HTERT RPE-1 (cell line): ENCODE measurements around the gene MUC5AC.

ENCODE experiments used
- in situ Hi-C: fragments of 300-500 bp; cut with MboI; formaldehyde crosslinking; loops from 4 replicates; pipeline ENCODE4 v1.14.3; 2020; ENCODE audit warnings: low sequenced_read_pairs

Gene MUC5AC

DNA sequence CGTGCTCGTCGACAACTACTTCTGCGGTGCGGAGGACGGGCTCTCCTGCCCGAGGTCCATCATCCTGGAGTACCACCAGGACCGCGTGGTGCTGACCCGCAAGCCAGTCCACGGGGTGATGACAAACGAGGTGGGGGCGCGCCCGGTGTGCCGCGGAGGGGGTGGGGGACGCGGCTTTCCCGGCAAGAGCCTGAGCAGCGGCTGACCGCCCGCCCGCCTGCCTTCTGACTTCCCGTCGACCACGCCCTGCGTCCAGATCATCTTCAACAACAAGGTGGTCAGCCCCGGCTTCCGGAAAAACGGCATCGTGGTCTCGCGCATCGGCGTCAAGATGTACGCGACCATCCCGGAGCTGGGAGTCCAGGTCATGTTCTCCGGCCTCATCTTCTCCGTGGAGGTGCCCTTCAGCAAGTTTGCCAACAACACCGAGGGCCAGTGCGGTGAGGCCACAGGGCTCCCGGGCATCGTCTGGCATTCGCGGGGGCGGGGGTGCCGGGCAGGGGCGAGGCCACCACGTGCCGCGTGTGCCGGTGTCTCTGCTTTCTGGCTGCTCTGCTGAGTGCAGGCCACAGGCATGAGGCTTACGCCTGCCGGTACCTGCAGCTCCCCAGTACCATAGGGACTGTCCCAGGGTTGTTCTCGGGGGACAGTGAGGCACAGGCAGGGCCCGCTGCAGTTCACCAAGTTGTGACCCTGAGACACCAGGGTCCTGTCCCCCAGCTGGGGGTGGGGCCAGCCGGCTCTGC is 36.7 kb downstream of the MUC5AC start:
- in situ Hi-C loops = no loop called here

GRCh38 chr11:1194977-1195681 is 37.4 kb downstream of the MUC5AC start:
- in situ Hi-C loops = no loop called here

GRCh38 chr11:1195682-1196515 is 38.1 kb downstream of the MUC5AC start:
- in situ Hi-C loops = no loop called here

DNA sequence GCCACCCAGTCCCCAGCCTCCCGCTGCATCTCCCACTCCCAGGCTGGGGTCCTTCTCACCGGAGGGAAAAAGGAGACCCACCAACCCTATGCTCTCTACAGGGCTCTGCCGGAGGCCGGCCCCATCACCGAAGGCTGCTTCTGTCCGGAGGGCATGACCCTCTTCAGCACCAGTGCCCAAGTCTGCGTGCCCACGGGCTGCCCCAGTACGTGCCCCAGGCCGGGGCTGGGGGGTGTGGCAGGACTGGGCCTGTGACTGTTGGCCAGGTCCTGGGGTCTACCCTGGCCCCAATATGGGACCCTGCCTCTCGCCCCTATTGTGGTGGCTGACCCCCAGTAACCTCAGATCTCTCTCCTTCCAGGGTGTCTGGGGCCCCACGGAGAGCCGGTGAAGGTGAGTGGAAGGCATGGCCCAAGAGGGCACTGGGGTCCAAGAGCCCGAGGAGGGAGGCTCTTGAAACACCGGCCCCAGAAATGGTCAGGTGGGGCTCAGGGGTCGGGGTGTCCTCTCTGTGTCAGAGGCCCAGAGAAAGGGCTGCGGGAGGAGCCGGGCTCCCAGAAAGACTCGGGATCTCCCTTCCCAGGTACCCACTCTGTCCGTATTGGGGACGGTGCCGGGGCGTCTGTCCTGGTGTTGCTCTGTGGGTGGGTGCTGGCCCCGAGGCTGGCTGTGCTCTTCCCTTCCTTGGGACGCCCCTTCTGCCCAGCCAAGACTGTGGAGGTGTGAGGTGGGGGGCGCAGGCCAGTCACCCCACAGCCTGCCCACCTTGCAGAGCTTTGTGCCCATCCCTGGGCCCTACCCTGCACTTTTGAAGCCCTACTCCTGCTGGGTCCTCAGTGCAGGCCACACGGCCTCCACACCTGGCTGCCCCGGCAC is 39.0 kb downstream of the MUC5AC start:
- in situ Hi-C loops = no loop called here

- in situ Hi-C loops = no loop called here
Measured at GRCh38 chr11:1197431-1197885, 39.7 kb downstream of the MUC5AC start.

DNA sequence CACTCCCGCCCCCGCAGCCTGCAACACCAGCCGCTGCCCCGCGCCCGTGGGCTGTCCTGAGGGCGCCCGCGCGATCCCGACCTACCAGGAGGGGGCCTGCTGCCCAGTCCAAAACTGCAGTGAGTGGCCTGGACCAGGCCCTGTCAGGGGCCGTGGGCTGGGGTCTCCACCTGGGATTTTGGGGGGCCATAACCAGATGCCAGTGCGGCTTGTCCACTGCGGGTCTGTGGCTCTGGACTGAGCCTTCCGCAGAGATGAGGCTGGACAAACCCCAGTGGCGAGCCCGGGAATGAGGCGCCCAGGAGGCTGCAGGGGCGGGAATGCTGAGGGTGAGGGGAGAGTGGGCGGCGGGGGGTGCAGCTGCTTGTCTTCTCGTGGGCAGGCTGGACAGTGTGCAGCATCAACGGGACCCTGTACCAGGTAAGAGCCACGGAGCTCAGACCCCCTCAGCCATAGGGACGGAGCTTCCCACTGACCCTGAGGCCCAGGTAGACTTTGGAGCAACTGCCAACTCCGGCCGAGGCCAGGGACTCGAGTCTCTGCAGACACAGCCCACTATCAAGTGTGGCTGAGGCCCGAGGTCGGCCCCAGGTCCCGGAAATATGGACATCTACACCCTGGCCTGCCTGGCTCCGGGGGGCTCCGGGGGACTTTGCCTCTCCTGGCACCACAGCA is 40.3 kb downstream of the MUC5AC start:
- in situ Hi-C loops = no loop called here

DNA sequence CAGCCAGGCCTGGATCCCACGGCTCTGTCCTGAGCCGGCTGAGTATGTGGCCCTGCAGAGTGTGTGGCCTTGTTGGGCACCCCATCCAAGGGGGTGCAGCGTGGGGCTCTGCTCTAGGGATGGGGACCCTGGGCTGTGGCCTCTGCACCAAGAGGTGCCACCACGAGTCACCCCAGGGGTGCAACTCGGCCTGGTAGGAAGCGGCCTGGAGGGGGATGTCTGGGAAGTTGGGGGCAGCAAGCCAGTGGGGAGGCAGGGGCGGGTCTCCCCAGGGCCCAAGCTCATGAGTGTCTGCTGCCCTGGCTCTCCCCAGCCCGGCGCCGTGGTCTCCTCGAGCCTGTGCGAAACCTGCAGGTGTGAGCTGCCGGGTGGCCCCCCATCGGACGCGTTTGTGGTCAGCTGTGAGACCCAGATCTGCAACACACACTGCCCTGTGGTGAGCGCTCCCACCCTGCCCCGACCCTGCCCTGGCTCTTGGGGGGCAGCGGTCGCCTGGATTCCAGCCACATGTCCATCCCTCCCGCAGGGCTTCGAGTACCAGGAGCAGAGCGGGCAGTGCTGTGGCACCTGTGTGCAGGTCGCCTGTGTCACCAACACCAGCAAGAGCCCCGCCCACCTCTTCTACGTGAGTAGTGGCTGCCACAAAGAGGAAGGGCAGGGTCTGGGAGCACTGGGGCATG is 40.9 kb downstream of the MUC5AC start:
- in situ Hi-C loops = no loop called here

- in situ Hi-C loops = no loop called here
Measured at GRCh38 chr11:1199241-1199750, 41.5 kb downstream of the MUC5AC start.

GRCh38 chr11:1199751-1200610 is 42.2 kb downstream of the MUC5AC start:
- in situ Hi-C loops = no loop called here

GRCh38 chr11:1200611-1201191 is 42.9 kb downstream of the MUC5AC start:
- in situ Hi-C loops = no loop called here

GRCh38 chr11:1201395-1202153 is 43.8 kb downstream of the MUC5AC start:
- in situ Hi-C loops = no loop called here

DNA sequence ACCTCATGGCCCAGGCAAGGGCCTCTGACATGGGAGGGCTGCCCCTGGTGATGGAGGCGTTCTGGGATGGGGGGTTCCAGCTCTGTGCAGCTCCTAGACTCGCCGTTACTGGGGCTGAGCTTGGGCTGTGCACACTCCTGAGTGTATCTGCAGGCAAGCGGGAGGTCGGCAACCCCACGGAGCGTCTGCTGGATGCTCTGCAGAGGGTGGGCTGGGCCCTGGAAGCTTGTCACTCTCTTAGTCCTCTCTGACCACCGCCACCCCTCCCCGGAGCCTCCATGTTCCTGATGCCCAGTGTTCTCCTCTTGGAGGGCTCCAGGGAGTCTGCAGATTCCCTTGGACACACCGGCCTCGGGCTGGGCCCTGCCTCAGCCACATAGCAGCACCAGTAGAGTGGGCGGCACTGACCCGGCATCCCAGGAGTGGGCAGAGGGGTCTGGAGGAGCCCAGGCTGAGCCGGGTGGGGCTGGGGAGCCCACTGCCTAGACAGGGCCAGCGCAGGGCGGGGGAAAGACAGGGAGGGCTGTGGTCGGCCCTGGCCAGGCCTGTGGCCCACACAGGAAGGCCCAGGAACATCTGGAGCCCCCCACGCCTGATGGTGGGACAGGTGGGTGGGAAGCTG is 44.5 kb downstream of the MUC5AC start:
- in situ Hi-C loops = no loop called here

DNA sequence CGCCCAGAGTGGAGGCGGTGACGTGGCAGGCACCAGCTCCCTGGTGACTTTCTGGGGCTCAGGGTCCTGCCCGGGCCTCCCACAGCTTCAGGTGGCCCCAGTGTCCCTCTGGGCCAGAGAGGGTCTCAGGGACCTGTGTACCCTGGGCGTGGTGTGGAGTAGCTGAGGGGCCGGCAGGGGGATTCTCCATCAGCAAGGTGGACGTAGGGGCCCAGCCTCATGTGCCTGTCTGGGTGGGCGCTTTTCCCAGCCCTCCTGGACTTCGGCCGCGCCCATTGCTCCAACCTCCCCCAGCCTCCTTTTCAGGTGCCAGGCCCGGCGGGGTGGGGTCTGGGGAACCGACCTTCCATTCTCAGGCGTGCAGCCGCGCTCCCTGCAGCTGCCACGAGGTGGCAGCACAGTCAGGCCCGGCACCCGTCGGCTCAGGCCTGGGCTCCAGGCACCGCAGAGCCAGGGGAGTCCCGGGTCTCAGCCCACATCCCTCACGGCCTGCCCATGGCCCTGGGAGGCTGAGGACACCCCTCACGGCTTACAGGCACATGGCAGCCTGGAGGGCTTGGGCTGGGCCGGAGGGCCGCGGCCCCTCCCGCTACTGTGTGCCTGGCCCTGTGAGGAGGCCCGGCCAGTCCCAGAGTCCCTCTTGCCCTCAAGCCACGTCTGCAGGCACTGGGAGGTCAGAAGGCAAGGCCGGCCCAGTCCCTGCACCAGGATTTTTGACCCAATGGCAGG is 45.2 kb downstream of the MUC5AC start:
- in situ Hi-C loops = no loop called here

GRCh38 chr11:1203505-1204271 is 45.9 kb downstream of the MUC5AC start:
- in situ Hi-C loops = no loop called here

DNA sequence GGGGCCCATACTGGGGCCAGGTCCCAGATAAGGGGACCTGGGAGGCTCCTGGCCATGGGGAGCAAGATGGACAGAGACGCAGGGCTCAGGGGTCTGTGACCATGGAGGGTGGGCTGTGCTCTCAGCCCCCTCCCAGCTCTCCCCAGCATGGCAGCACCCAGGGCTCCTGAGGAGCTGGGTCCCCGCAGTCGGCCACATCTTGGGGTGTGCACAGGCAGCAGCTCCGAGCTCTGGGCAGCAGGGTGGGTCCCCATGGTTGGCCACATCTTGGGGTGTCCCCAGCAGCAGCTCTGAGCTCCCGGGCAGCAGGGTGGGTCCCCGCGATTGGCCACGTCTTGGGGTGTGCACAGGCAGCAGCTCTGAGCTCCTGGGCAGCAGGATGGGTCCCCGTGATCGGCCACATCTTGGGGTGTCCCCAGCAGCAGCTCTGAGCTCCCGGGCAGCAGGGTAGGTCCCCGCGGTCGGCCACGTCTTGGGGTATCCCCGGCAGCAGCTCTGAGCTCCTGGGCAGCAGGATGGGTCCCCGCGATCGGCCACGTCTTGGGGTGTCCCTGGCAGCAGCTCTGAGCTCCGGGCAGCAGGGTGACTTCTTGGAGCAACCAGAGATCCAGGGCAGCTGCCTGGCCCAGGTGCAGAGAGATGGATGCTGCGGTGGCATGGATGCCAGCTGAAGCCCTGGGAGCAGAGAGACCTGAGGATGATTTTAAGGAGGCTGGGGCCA is 46.8 kb downstream of the MUC5AC start:
- in situ Hi-C loops = no loop called here
